Fibroblast of skin of right biceps (primary cell): ENCODE results near the gene TYW1.
"Not testable (repeated sequence)": the region's sequence is repeated elsewhere in the genome, so short reads cannot be mapped to it uniquely, and the experiment has no call there.

Experiments used
- DNase-seq: peaks from one replicate; pipeline ENCODE4 v3.0.0-alpha.2; 2013

The TYW1 gene

GRCh38 chr7:67259363-67259762 lies 262.7 kb downstream of the TYW1 start:
- not testable (repeated sequence) for DNase-seq

- DNase-seq = peak; percentile 10
Observed at GRCh38 chr7:67260166-67260586, 263.5 kb downstream of the TYW1 start.

- DNase-seq = not testable (repeated sequence)
Observed at GRCh38 chr7:67264000-67264399, 267.4 kb downstream of the TYW1 start.

GRCh38 chr7:67266070-67266469 lies 269.4 kb downstream of the TYW1 start:
- DNase-seq = not testable (repeated sequence)

- peak; percentile 8 for DNase-seq
Observed at GRCh38 chr7:67267914-67268313, 271.3 kb downstream of the TYW1 start.

- DNase-seq = not testable (repeated sequence)
Observed at GRCh38 chr7:67269916-67270315, 273.3 kb downstream of the TYW1 start.
